ENCODE results near the gene ZFAND3. TPM values are rescaled to one million over a fixed set of nuclear protein-coding genes. Genes with fewer than 3 reads are reported as not detected.

Gene ZFAND3
- total RNA-seq, 4 donors from 2014 or later = 45.0 to 55.2 (median 49.5) TPM

GRCh38 chr6:37897818-37898515 lies 78.4 kb downstream of the ZFAND3 start:
- ATAC-seq = no peak
- DNase-seq = no peak
- intact Hi-C loops (cut with DNase I; ENCODE audit: low total_unique reads) = no loop called here

GRCh38 chr6:37903351-37904340 lies 84.1 kb downstream of the ZFAND3 start:
- H3K27me3 ChIP-seq = no peaks in the 10 kb centered on the region
- in situ Hi-C loops (cut with MboI; ENCODE audit: low sequenced_read_pairs in 4 of 4) = no loop called here
- no peaks in the 10 kb centered on the region for H3K9me3 ChIP-seq
- TF ChIP-seq CTCF (IDR thresholded peaks at IDR 0.05 in 4 of 5, conservative IDR thresholded peaks at IDR 0.05 in 1 of 5) (no peak), POLR2A (IDR thresholded peaks at IDR 0.05) (no peak)
- no peak for ATAC-seq
- no peak overlapping the region for H3K27ac ChIP-seq
- DNase-seq = no peak
- peaks cover 28 to 34% of the 10 kb centered on the region in 2 donors for H3K4me1 ChIP-seq
- intact Hi-C loops (cut with DNase I; ENCODE audit: low total_unique reads) = no loop called here
- H3K4me3 ChIP-seq = no peak overlapping the region
- no peaks in the 10 kb centered on the region for H3K36me3 ChIP-seq

More at GRCh38 chr6:37897818-37898515, 78.4 kb downstream of the ZFAND3 start:
- in situ Hi-C loops (cut with MboI; ENCODE audit: low sequenced_read_pairs in 4 of 4) = no loop called here
- Histone ChIP-seq H3K9me3 (no peaks in the 10 kb centered on the region), H3K36me3 (no peaks in the 10 kb centered on the region), H3K4me1 (peaks cover 34 to 37% of the 10 kb centered on the region in 2 donors), H3K4me3 (no peak overlapping the region), H3K27me3 (no peaks in the 10 kb centered on the region), H3K27ac (no peak overlapping the region)
- TF ChIP-seq CTCF (IDR thresholded peaks at IDR 0.05 in 4 of 5, conservative IDR thresholded peaks at IDR 0.05 in 1 of 5) (no peak), POLR2A (IDR thresholded peaks at IDR 0.05) (no peak)

DNA sequence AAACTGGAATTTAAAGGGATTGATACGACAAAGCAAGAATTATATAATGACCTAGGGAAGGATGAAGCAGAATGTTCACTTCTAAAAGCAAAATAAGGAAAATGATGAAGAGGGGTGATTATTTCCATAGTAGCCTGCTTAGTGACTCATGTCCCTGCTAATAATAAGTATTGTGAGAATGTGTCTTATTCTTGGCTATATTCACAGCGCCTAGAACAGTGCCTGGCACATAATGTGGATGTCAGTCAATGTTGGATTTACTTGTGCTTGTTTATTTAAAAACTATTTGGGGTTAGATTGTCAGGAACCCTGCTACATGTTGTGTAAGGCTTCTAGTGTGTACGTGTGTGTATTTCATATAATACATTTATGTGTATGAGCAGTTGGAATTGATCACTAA lies 85.1 kb downstream of the ZFAND3 start:
- Histone ChIP-seq H3K4me3 (no peak overlapping the region), H3K27me3 (no peaks in the 10 kb centered on the region), H3K36me3 (no peaks in the 10 kb centered on the region), H3K4me1 (peaks cover 31 to 34% of the 10 kb centered on the region in 2 donors), H3K9me3 (no peaks in the 10 kb centered on the region), H3K27ac (no peak overlapping the region)
- DNase-seq (no peak), ATAC-seq (no peak)
- in situ Hi-C loops (cut with MboI; ENCODE audit: low sequenced_read_pairs in 4 of 4) (no loop called here), intact Hi-C loops (cut with DNase I; ENCODE audit: low total_unique reads) (no loop called here)
- TF ChIP-seq CTCF (IDR thresholded peaks at IDR 0.05 in 4 of 5, conservative IDR thresholded peaks at IDR 0.05 in 1 of 5) = no peak
- no peak for TF ChIP-seq POLR2A (IDR thresholded peaks at IDR 0.05)

DNA sequence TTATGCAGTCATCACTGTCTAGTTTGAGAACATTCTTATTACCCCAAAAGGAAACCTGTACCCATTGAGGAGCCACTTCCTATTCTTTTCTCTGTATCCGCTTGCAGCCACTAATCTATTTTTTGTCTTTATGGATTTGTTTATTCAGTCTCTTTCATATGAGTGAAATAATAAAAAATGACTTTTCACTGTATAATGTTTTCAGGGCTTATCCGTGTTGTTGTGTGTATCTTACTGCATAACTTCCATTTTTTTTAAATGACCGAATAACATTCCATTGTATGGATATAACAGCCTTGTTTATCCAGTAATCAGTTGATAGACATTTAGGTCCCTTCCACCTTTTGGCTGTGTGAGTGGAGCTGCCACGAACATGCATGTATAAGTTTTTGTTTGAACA lies 86.6 kb downstream of the ZFAND3 start:
- DNase-seq (no peak), ATAC-seq (no peak)
- Histone ChIP-seq H3K27ac (no peak overlapping the region), H3K9me3 (no peaks in the 10 kb centered on the region), H3K36me3 (no peaks in the 10 kb centered on the region), H3K27me3 (no peaks in the 10 kb centered on the region), H3K4me1 (peaks cover 27 to 32% of the 10 kb centered on the region in 2 donors), H3K4me3 (no peak overlapping the region)
- TF ChIP-seq CTCF (IDR thresholded peaks at IDR 0.05 in 4 of 5, conservative IDR thresholded peaks at IDR 0.05 in 1 of 5) = no peak
- TF ChIP-seq POLR2A (IDR thresholded peaks at IDR 0.05) = no peak
- intact Hi-C loops (cut with DNase I; ENCODE audit: low total_unique reads) (no loop called here), in situ Hi-C loops (cut with MboI; ENCODE audit: low sequenced_read_pairs in 4 of 4) (no loop called here)

All from gastrocnemius medialis (tissue), 4 donors.